Measurements from ENCODE around the gene FFAR2.

DNA sequence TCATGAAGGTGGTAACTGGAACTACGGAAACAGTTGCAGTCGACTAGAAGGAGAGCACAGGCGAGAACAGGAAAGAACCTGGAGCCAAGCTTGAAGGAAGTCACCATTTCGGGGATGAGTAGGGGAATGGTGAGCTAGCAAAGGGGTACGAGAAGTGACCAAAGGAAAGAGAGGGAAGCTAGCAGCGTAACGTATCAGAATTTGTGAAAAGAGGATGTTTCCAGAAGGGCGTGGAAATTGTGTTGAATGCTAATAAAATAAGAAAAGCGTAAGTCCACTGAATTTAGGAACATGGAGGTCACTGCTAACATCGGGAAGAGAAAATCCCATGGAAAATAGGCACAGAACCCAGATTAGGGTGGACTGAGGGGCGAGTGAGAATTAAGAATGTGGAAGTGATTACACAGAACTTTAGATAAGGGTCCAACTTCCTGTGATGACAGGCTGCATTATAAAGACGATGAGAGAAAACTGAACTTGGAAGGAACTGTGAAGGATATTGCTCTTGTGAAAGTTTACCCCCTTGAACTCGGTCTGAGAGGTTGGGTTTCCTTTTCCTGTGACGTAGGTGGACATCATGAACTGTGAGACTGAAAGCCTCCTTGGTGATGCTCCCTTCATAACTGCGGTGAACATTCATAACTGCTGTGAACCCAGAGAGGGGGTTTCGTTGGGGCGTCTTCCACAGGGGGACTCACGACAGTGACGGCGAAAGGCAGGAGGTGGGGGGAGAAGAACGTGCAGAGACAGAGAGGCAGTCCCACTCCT lies 2.0 kb upstream of the FFAR2 start:
- TF ChIP-seq, protein P1, sequence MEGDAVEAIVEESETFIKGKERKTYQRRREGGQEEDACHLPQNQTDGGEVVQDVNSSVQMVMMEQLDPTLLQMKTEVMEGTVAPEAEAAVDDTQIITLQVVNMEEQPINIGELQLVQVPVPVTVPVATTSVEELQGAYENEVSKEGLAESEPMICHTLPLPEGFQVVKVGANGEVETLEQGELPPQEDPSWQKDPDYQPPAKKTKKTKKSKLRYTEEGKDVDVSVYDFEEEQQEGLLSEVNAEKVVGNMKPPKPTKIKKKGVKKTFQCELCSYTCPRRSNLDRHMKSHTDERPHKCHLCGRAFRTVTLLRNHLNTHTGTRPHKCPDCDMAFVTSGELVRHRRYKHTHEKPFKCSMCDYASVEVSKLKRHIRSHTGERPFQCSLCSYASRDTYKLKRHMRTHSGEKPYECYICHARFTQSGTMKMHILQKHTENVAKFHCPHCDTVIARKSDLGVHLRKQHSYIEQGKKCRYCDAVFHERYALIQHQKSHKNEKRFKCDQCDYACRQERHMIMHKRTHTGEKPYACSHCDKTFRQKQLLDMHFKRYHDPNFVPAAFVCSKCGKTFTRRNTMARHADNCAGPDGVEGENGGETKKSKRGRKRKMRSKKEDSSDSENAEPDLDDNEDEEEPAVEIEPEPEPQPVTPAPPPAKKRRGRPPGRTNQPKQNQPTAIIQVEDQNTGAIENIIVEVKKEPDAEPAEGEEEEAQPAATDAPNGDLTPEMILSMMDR (conservative IDR thresholded peaks at IDR 0.05; ENCODE audit: low read depth, low read length) = no peak
- no peak for TF ChIP-seq EZH2 (IDR thresholded peaks at IDR 0.05; ENCODE audit: low read length, unreplicated experiment)

All from PC-3 (cell line).